Uterus (tissue), 2 donors: Measurements from ENCODE around the gene DNAH12.

ENCODE experiments used
- CTCF ChIP-seq, 4 experiments: fragments of 200-600 bp in 2 of 4; fragments of 450-650 bp in 2 of 4; sonication (generic) in 2 of 4; IDR thresholded peaks; one replicate each; pipeline ENCODE4 v1.5.1; 2016 to 2019; ENCODE audit warnings: antibody characterized with exemption in 4 of 4, mild to moderate bottlenecking in 2 of 4, moderate library complexity in 1 of 4
- POLR2A ChIP-seq, 2 donors: fragments of 450-650 bp; IDR thresholded peaks; one replicate each; pipeline ENCODE4 v1.6.1; 2016; ENCODE audit warnings: antibody characterized with exemption in 2 of 2, mild to moderate bottlenecking in 1 of 2, moderate library complexity in 1 of 2

DNA sequence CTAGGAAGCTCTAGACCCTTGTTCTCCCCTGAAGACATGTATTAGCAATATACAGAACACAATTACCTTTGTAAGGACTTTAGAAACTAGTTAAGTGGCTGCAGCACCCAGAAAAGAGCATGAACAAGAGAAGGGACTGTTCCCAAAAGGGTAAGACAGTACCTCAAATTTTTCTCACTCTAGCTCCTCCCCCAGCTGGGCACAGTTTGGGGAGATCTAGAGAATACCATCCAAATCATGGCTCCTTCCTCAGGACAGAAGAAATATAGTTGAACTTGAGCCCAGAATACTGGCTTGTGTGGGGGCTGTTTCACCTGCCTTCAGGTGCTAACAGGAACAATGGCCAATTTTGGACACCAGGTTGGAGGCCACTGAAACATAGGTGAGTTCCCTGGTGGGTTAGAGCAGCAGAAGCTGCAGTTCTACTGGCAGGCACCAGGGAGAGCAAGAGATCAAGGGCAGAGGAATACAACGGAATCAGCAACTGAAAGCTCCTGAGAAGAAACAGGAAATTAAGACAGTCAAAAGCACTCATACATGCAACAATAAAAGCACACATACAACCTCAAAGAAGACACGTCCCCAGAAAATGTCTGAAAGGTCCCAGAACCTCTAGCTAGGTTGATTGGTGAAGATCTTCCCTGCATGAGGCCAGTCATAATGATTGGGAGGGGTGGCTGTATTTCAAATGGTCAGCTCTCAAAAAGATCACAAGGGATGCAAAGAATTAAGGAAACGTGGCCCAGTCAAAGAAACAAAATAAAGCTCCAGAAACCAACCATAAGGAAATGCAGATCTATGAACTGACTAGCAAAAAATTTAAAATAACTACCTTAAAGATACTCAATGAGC is 146.7 kb downstream of the DNAH12 start:
- peak; percentile 36 to 56 (median 50) for TF ChIP-seq CTCF (IDR thresholded peaks at IDR 0.05)
- no peak for TF ChIP-seq POLR2A (IDR thresholded peaks at IDR 0.05)
